Panc1 (cell line): ENCODE data around the gene IFNAR1.

Source experiments
- POLR2AphosphoS5 ChIP-seq: IDR thresholded peaks from 2 replicates; pipeline ENCODE4 v1.6.1; 2012; ENCODE audit warnings: mild to moderate bottlenecking, low read depth, low read length, moderate library complexity
- SIN3A ChIP-seq: IDR thresholded peaks from 2 replicates; pipeline ENCODE4 v1.6.1; 2012; ENCODE audit warnings: low read depth, mild to moderate bottlenecking, low read length, moderate library complexity, borderline replicate concordance; ENCODE audit not compliant: insufficient read depth
- TCF7L2 ChIP-seq: IDR thresholded peaks from 2 replicates; pipeline ENCODE4 v1.6.1; 2011; ENCODE audit warnings: mild to moderate bottlenecking, low read depth, low read length, inconsistent platforms
- TF ChIP-seq, protein P1 (sequence below), 2 experiments: IDR thresholded peaks; 2 replicates each; pipeline ENCODE4 v1.6.1; 2011 to 2012; ENCODE audit warnings: low read depth in 2 of 2, control low read depth in 1 of 2, low read length in 1 of 2, mild to moderate bottlenecking in 1 of 2, moderate library complexity in 1 of 2; ENCODE audit not compliant: insufficient read depth in 1 of 2
- TF ChIP-seq, protein P2 (sequence below): fragments of 450-650 bp; IDR thresholded peaks from 2 replicates; pipeline ENCODE4 v1.5.1; 2017; ENCODE audit warnings: mild to moderate bottlenecking

DNA sequence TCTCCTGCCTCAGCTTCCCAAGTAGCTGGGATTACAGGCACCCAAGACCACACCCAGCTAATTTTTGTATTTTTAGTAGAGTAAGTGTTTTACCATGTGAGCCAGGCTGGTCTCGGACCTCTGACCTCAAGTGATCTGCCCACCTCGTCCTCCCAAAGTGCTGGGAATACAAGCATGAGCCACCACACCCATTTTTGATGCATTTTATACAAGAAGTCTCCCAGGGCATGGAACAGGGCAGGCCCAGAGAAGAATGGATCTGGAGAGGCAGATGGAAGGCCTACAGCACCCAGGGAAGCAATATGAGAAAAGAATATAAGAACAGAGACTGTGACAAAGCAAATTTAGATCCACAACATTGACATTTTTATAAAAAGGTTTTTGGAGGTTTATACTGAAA, 18.8 kb upstream of the IFNAR1 start:
- TF ChIP-seq POLR2AphosphoS5 (no peak), SIN3A (no peak), TCF7L2 (no peak)
- TF ChIP-seq, protein P1, sequence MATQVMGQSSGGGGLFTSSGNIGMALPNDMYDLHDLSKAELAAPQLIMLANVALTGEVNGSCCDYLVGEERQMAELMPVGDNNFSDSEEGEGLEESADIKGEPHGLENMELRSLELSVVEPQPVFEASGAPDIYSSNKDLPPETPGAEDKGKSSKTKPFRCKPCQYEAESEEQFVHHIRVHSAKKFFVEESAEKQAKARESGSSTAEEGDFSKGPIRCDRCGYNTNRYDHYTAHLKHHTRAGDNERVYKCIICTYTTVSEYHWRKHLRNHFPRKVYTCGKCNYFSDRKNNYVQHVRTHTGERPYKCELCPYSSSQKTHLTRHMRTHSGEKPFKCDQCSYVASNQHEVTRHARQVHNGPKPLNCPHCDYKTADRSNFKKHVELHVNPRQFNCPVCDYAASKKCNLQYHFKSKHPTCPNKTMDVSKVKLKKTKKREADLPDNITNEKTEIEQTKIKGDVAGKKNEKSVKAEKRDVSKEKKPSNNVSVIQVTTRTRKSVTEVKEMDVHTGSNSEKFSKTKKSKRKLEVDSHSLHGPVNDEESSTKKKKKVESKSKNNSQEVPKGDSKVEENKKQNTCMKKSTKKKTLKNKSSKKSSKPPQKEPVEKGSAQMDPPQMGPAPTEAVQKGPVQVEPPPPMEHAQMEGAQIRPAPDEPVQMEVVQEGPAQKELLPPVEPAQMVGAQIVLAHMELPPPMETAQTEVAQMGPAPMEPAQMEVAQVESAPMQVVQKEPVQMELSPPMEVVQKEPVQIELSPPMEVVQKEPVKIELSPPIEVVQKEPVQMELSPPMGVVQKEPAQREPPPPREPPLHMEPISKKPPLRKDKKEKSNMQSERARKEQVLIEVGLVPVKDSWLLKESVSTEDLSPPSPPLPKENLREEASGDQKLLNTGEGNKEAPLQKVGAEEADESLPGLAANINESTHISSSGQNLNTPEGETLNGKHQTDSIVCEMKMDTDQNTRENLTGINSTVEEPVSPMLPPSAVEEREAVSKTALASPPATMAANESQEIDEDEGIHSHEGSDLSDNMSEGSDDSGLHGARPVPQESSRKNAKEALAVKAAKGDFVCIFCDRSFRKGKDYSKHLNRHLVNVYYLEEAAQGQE (IDR thresholded peaks at IDR 0.05; ENCODE audit: insufficient read depth in 1 of 2, low read depth in 2 of 2, low read length in 1 of 2): no peak
- TF ChIP-seq, protein P2, sequence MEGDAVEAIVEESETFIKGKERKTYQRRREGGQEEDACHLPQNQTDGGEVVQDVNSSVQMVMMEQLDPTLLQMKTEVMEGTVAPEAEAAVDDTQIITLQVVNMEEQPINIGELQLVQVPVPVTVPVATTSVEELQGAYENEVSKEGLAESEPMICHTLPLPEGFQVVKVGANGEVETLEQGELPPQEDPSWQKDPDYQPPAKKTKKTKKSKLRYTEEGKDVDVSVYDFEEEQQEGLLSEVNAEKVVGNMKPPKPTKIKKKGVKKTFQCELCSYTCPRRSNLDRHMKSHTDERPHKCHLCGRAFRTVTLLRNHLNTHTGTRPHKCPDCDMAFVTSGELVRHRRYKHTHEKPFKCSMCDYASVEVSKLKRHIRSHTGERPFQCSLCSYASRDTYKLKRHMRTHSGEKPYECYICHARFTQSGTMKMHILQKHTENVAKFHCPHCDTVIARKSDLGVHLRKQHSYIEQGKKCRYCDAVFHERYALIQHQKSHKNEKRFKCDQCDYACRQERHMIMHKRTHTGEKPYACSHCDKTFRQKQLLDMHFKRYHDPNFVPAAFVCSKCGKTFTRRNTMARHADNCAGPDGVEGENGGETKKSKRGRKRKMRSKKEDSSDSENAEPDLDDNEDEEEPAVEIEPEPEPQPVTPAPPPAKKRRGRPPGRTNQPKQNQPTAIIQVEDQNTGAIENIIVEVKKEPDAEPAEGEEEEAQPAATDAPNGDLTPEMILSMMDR: no peak
